GM12892 (cell line): Measurements from ENCODE around the gene DOCK7.
"Not testable (repeated sequence)": the region's sequence is repeated elsewhere in the genome, so short reads cannot be mapped to it uniquely, and the experiment has no call there.

ENCODE experiments used
- POLR2A ChIP-seq: IDR thresholded peaks from 2 replicates; pipeline ENCODE4 v1.6.1; 2011; ENCODE audit warnings: low read depth, low read length, control low read depth
- POLR2AphosphoS5 ChIP-seq: IDR thresholded peaks from 2 replicates; pipeline ENCODE4 v1.6.1; 2011; ENCODE audit warnings: low read depth, low read length, control low read depth
- TAF1 ChIP-seq: IDR thresholded peaks from 2 replicates; pipeline ENCODE4 v1.6.1; 2011; ENCODE audit warnings: low read depth, mild to moderate bottlenecking, control low read depth, low read length, borderline replicate concordance

- not testable (repeated sequence) for TF ChIP-seq POLR2AphosphoS5, POLR2A, TAF1
Observed at GRCh38 chr1:62527346-62527745, 160.8 kb downstream of the DOCK7 start.
